ENCODE results near the gene MECR. TPM values are rescaled to one million over a fixed set of nuclear protein-coding genes. Genes with fewer than 3 reads are reported as not detected.
A peak's percentile ranks its signal among the peaks of the same experiment; 100 is the strongest.

The MECR gene
- polyA plus RNA-seq, 1 donor (not counting 4 experiments of a cell fraction or from before 2014, with no cell fraction given) = 20.7 TPM

DNA sequence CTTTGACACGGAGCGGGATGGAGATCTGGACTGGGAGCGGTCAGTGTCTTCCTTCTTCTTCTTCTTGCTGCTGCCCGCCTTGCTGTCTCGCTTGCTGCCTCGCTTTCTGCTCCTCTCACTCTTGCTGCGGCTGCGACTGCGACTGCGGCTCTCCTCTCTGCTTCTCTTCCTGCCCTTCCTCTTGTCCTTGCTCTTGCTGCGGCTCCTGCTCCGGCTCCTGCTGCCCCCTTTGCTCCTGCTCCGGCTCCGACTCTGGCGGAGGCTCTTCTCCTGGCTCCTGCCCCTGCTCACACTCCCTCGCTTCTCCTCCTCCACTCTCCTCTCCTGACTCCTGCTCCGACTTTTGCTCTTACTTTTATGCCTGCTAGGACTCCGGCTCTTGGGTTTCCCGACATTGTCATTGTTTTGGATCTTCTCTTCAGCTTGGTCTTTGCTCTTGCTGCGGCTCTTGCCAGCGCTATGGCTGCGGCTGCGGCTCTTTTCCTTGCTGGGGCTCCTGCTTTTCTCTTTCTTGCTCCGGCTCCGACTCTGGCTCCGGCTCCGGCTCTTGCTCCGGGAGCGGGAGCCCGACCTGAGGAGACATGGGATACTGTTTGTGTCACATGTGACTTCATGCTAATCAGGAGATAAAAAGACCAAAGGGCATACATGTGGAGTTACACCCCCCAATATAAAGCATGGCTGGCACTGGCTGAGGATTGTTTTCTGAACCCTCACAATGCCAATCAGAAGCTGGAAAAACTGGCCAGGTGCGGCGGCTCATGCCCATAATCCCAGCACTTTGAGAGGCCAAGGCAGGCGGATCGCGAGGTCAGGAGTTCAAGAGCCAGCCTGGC lies 81.9 kb downstream of the MECR start:
- no peaks in the 10 kb centered on the region for H3K9me3 ChIP-seq (ENCODE audit: control insufficient read depth, low read depth, low read length)
- H3K27me3 ChIP-seq (ENCODE audit: control insufficient read depth, extremely low read depth, insufficient read depth, low read length) = no peaks in the 10 kb centered on the region
- dilution Hi-C loops (cut with MboI; ENCODE audit: extremely low pct_ligation_motif_present, low sequenced_read_pairs) = no loop called here
- peaks cover 7% of the 10 kb centered on the region for H3K4me1 ChIP-seq (ENCODE audit: control insufficient read depth, extremely low read depth, insufficient read depth, low read length)
- H3K36me3 ChIP-seq (ENCODE audit: control insufficient read depth in 2 of 2, extremely low read depth in 1 of 2, insufficient read depth in 2 of 2, low read length in 2 of 2) = peaks cover 17 to 51% of the 10 kb centered on the region in 2 experiments
- peaks cover 3% of the 10 kb centered on the region for H3K79me2 ChIP-seq (ENCODE audit: control insufficient read depth, insufficient read depth, low read length)
- TF ChIP-seq, protein P1, sequence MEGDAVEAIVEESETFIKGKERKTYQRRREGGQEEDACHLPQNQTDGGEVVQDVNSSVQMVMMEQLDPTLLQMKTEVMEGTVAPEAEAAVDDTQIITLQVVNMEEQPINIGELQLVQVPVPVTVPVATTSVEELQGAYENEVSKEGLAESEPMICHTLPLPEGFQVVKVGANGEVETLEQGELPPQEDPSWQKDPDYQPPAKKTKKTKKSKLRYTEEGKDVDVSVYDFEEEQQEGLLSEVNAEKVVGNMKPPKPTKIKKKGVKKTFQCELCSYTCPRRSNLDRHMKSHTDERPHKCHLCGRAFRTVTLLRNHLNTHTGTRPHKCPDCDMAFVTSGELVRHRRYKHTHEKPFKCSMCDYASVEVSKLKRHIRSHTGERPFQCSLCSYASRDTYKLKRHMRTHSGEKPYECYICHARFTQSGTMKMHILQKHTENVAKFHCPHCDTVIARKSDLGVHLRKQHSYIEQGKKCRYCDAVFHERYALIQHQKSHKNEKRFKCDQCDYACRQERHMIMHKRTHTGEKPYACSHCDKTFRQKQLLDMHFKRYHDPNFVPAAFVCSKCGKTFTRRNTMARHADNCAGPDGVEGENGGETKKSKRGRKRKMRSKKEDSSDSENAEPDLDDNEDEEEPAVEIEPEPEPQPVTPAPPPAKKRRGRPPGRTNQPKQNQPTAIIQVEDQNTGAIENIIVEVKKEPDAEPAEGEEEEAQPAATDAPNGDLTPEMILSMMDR (optimal IDR thresholded peaks at IDR 0.05 in 1 of 3, IDR thresholded peaks at IDR 0.05 in 1 of 3, conservative IDR thresholded peaks at IDR 0.05 in 1 of 3; ENCODE audit: extremely low read depth in 1 of 3, insufficient read depth in 2 of 3, low read length in 3 of 3) = no peak
- TF ChIP-seq EZH2 (IDR thresholded peaks at IDR 0.05; ENCODE audit: low read length) = no peak
- no peaks in the 10 kb centered on the region for H3K9me1 ChIP-seq (ENCODE audit: control insufficient read depth, extremely low read depth, insufficient read depth, low read length)
- no peak overlapping the region for H2AFZ ChIP-seq (ENCODE audit: control insufficient read depth, low read length)
- H3K27ac ChIP-seq (ENCODE audit: control insufficient read depth, insufficient read depth, low read length) = no peak overlapping the region
- H4K20me1 ChIP-seq (ENCODE audit: control insufficient read depth, extremely low read depth, insufficient read depth, low read length) = no peaks in the 10 kb centered on the region
- FAIRE-seq (no peak), DNase-seq (ENCODE audit: low read depth, low spot score) (no peak)
- H3K4me2 ChIP-seq (ENCODE audit: control insufficient read depth, extremely low read depth, insufficient read depth, low read depth, low read length) = no peak overlapping the region
- H3K9ac ChIP-seq (ENCODE audit: control insufficient read depth, extremely low read depth, insufficient read depth, low read length) = no peak overlapping the region
- no peak overlapping the region for H3K4me3 ChIP-seq (ENCODE audit: control insufficient read depth in 2 of 3, extremely low read depth in 1 of 3, insufficient read depth in 2 of 3, low read depth in 1 of 3, low read length in 3 of 3)

DNA sequence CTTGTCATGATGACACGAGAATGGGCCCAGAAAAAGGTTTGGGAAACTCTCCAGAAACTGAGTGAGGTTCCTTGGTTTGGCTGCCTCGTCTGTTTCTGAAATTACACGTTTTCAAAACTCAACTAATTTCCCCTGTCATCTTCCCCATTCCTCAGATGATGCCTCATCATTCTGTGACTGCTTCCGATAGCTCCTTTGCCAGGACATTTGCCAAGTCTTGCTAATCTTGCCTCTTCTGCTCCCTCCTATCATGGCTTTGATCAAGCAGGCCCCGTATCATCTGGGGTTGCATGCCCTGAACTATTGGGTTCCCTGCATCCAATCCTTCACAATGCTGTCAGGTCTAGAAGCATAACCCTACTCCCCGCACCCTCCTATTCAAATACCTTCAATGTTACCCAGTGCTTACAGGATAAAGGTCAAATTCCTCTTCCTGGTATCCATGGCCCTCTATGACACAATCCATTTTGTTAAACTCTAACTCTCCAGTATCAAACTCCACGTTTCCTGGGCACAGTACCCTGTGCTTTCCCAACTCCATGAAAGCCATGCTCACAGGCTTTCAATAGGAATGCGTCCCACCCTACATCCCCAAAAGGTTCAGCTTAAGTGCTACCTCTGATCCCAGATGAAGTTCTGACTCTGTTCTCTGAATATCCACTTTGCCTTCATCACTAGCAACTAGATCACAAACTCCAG lies 84.8 kb downstream of the MECR start:
- Histone ChIP-seq H3K79me2 (ENCODE audit: control insufficient read depth, insufficient read depth, low read length) (no peaks in the 10 kb centered on the region), H2AFZ (ENCODE audit: control insufficient read depth, low read length) (no peak overlapping the region), H3K4me3 (ENCODE audit: control insufficient read depth in 2 of 3, extremely low read depth in 1 of 3, insufficient read depth in 2 of 3, low read depth in 1 of 3, low read length in 3 of 3) (no peak overlapping the region), H3K27me3 (ENCODE audit: control insufficient read depth, extremely low read depth, insufficient read depth, low read length) (no peaks in the 10 kb centered on the region), H3K9ac (ENCODE audit: control insufficient read depth, extremely low read depth, insufficient read depth, low read length) (no peak overlapping the region), H3K36me3 (ENCODE audit: control insufficient read depth in 2 of 2, extremely low read depth in 1 of 2, insufficient read depth in 2 of 2, low read length in 2 of 2) (peaks cover 11 to 38% of the 10 kb centered on the region in 2 experiments), H3K4me1 (ENCODE audit: control insufficient read depth, extremely low read depth, insufficient read depth, low read length) (peaks cover 7% of the 10 kb centered on the region), H3K9me1 (ENCODE audit: control insufficient read depth, extremely low read depth, insufficient read depth, low read length) (no peaks in the 10 kb centered on the region), H3K4me2 (ENCODE audit: control insufficient read depth, extremely low read depth, insufficient read depth, low read depth, low read length) (no peak overlapping the region), H4K20me1 (ENCODE audit: control insufficient read depth, extremely low read depth, insufficient read depth, low read length) (no peaks in the 10 kb centered on the region), H3K9me3 (ENCODE audit: control insufficient read depth, low read depth, low read length) (no peaks in the 10 kb centered on the region), H3K27ac (ENCODE audit: control insufficient read depth, insufficient read depth, low read length) (peak overlapping the region; percentile 58)
- DNase-seq (ENCODE audit: low read depth, low spot score) (no peak), FAIRE-seq (peak; percentile 26)
- TF ChIP-seq, protein P1 (optimal IDR thresholded peaks at IDR 0.05 in 1 of 3, IDR thresholded peaks at IDR 0.05 in 1 of 3, conservative IDR thresholded peaks at IDR 0.05 in 1 of 3; ENCODE audit: extremely low read depth in 1 of 3, insufficient read depth in 2 of 3, low read length in 3 of 3) = no peak
- no peak for TF ChIP-seq EZH2 (IDR thresholded peaks at IDR 0.05; ENCODE audit: low read length)
- dilution Hi-C loops (cut with MboI; ENCODE audit: extremely low pct_ligation_motif_present, low sequenced_read_pairs) = no loop called here

All from keratinocyte (primary cell).